ENCODE results near the gene ADH7.
A peak's percentile ranks its signal among the peaks of the same experiment; 100 is the strongest.

ADH7 gene

GRCh38 chr4:99457676-99458075, 22.5 kb upstream of the ADH7 start:
- H2BK120ac ChIP-seq (ENCODE audit: low read depth, low read length) = no peak overlapping the region
- H3K23ac ChIP-seq (ENCODE audit: low read length in 2 of 2) = no peak overlapping the region
- H3K18ac ChIP-seq (ENCODE audit: low read depth in 1 of 2, low read length in 2 of 2) = no peak overlapping the region
- no peak overlapping the region for H4K91ac ChIP-seq (ENCODE audit: low read length)
- H3K4ac ChIP-seq (ENCODE audit: low read depth in 1 of 2, low read length in 2 of 2) = no peak overlapping the region
- no peaks in the 10 kb centered on the region for H3K79me1 ChIP-seq (replicated peaks; ENCODE audit: low read length, poor library complexity, severe bottlenecking)
- no peak overlapping the region for H3K9ac ChIP-seq (ENCODE audit: low read length)
- H3K36me3 ChIP-seq (ENCODE audit: control insufficient read depth in 1 of 2, insufficient read depth in 2 of 2, low read depth in 1 of 2, low read length in 2 of 2) = no peaks in the 10 kb centered on the region
- H3K27ac ChIP-seq (ENCODE audit: low read length, poor library complexity, severe bottlenecking) = no peak overlapping the region
- no peak overlapping the region for H4K8ac ChIP-seq (ENCODE audit: low read length)
- H2BK5ac ChIP-seq (ENCODE audit: low read depth, low read length, poor library complexity, severe bottlenecking) = no peak overlapping the region
- H3K4me3 ChIP-seq (ENCODE audit: insufficient read depth in 1 of 2, low read depth in 1 of 2, low read length in 2 of 2) = no peak overlapping the region
- no peak for DNase-seq
- H2AK5ac ChIP-seq (ENCODE audit: low read length, severe bottlenecking) = no peak overlapping the region
- no peak overlapping the region for H3K14ac ChIP-seq (ENCODE audit: low read length in 2 of 2)
- H3K27me3 ChIP-seq (ENCODE audit: control insufficient read depth in 1 of 2, insufficient read depth in 1 of 2, low read length in 2 of 2) = no peaks in the 10 kb centered on the region
- H3K4me1 ChIP-seq (ENCODE audit: control insufficient read depth, insufficient read depth, low read depth, low read length) = peaks cover 4% of the 10 kb centered on the region
- no peak overlapping the region for H2AFZ ChIP-seq (ENCODE audit: low read depth, low read length)
- H3K9me3 ChIP-seq (ENCODE audit: control insufficient read depth, low read length) = peaks cover 6% of the 10 kb centered on the region
- no peak overlapping the region for H2BK12ac ChIP-seq (ENCODE audit: low read length in 2 of 2)
- no peak overlapping the region for H3K4me2 ChIP-seq (ENCODE audit: low read length, poor library complexity, severe bottlenecking)
- no peak overlapping the region for H2BK15ac ChIP-seq (ENCODE audit: low read depth, poor library complexity, severe bottlenecking)

GRCh38 chr4:99457270-99457669, 22.1 kb upstream of the ADH7 start:
- Histone ChIP-seq H3K18ac (ENCODE audit: low read depth in 1 of 2, low read length in 2 of 2) (no peak overlapping the region), H2BK120ac (ENCODE audit: low read depth, low read length) (no peak overlapping the region), H3K4me1 (ENCODE audit: control insufficient read depth, insufficient read depth, low read depth, low read length) (peaks cover 4% of the 10 kb centered on the region), H3K27me3 (ENCODE audit: control insufficient read depth in 1 of 2, insufficient read depth in 1 of 2, low read length in 2 of 2) (no peaks in the 10 kb centered on the region), H3K14ac (ENCODE audit: low read length in 2 of 2) (no peak overlapping the region), H3K23ac (ENCODE audit: low read length in 2 of 2) (no peak overlapping the region), H3K36me3 (ENCODE audit: control insufficient read depth in 1 of 2, insufficient read depth in 2 of 2, low read depth in 1 of 2, low read length in 2 of 2) (no peaks in the 10 kb centered on the region), H3K27ac (ENCODE audit: low read length, poor library complexity, severe bottlenecking) (no peak overlapping the region), H4K91ac (ENCODE audit: low read length) (no peak overlapping the region), H3K4me3 (ENCODE audit: insufficient read depth in 1 of 2, low read depth in 1 of 2, low read length in 2 of 2) (no peak overlapping the region), H3K79me1 (replicated peaks; ENCODE audit: low read length, poor library complexity, severe bottlenecking) (no peaks in the 10 kb centered on the region), H3K4ac (ENCODE audit: low read depth in 1 of 2, low read length in 2 of 2) (no peak overlapping the region), H2AFZ (ENCODE audit: low read depth, low read length) (no peak overlapping the region), H2BK15ac (ENCODE audit: low read depth, poor library complexity, severe bottlenecking) (no peak overlapping the region), H3K9me3 (ENCODE audit: control insufficient read depth, low read length) (peaks cover 10% of the 10 kb centered on the region), H2AK5ac (ENCODE audit: low read length, severe bottlenecking) (peak overlapping the region; percentile 33), H3K9ac (ENCODE audit: low read length) (no peak overlapping the region), H2BK5ac (ENCODE audit: low read depth, low read length, poor library complexity, severe bottlenecking) (peak overlapping the region; percentile 84), H3K4me2 (ENCODE audit: low read length, poor library complexity, severe bottlenecking) (no peak overlapping the region), H4K8ac (ENCODE audit: low read length) (no peak overlapping the region), H2BK12ac (ENCODE audit: low read length in 2 of 2) (no peak overlapping the region)
- no peak for DNase-seq
- WGBS = 88% methylated on average over 4 of the region's 4 CpGs

- Histone ChIP-seq H3K4me2 (ENCODE audit: low read length, poor library complexity, severe bottlenecking) (no peak overlapping the region), H3K18ac (ENCODE audit: low read depth in 1 of 2, low read length in 2 of 2) (no peak overlapping the region), H3K4me1 (ENCODE audit: control insufficient read depth, insufficient read depth, low read depth, low read length) (no peaks in the 10 kb centered on the region), H2AK5ac (ENCODE audit: low read length, severe bottlenecking) (peak overlapping the region; percentile 68), H3K23ac (ENCODE audit: low read length in 2 of 2) (no peak overlapping the region), H4K91ac (ENCODE audit: low read length) (no peak overlapping the region), H3K9ac (ENCODE audit: low read length) (no peak overlapping the region), H3K36me3 (ENCODE audit: control insufficient read depth in 1 of 2, insufficient read depth in 2 of 2, low read depth in 1 of 2, low read length in 2 of 2) (no peaks in the 10 kb centered on the region), H3K27ac (ENCODE audit: low read length, poor library complexity, severe bottlenecking) (peak overlapping the region; percentile 30), H4K8ac (ENCODE audit: low read length) (no peak overlapping the region), H2BK12ac (ENCODE audit: low read length in 2 of 2) (no peak overlapping the region), H3K4me3 (ENCODE audit: insufficient read depth in 1 of 2, low read depth in 1 of 2, low read length in 2 of 2) (no peak overlapping the region), H2AFZ (ENCODE audit: low read depth, low read length) (no peak overlapping the region), H2BK120ac (ENCODE audit: low read depth, low read length) (no peak overlapping the region), H2BK15ac (ENCODE audit: low read depth, poor library complexity, severe bottlenecking) (no peak overlapping the region), H3K9me3 (ENCODE audit: control insufficient read depth, low read length) (peaks cover 14% of the 10 kb centered on the region), H3K27me3 (ENCODE audit: control insufficient read depth in 1 of 2, insufficient read depth in 1 of 2, low read length in 2 of 2) (no peaks in the 10 kb centered on the region), H3K79me1 (replicated peaks; ENCODE audit: low read length, poor library complexity, severe bottlenecking) (no peaks in the 10 kb centered on the region), H3K4ac (ENCODE audit: low read depth in 1 of 2, low read length in 2 of 2) (no peak overlapping the region), H3K14ac (ENCODE audit: low read length in 2 of 2) (no peak overlapping the region), H2BK5ac (ENCODE audit: low read depth, low read length, poor library complexity, severe bottlenecking) (no peak overlapping the region)
- no peak for DNase-seq
- whole genome bisulfite sequencing = no CpG with 5 or more reads among the region's 3 CpGs
These were observed 12.4 kb upstream of the ADH7 start for GRCh38 chr4:99447513-99447912.

GRCh38 chr4:99447079-99447478, 11.9 kb upstream of the ADH7 start:
- H2AFZ ChIP-seq (ENCODE audit: low read depth, low read length) = no peak overlapping the region
- H3K9me3 ChIP-seq (ENCODE audit: control insufficient read depth, low read length) = peaks cover 9% of the 10 kb centered on the region
- H3K27me3 ChIP-seq (ENCODE audit: control insufficient read depth in 1 of 2, insufficient read depth in 1 of 2, low read length in 2 of 2) = no peaks in the 10 kb centered on the region
- no peak overlapping the region for H2BK120ac ChIP-seq (ENCODE audit: low read depth, low read length)
- no peak overlapping the region for H3K4ac ChIP-seq (ENCODE audit: low read depth in 1 of 2, low read length in 2 of 2)
- no peak overlapping the region for H3K14ac ChIP-seq (ENCODE audit: low read length in 2 of 2)
- no peak overlapping the region for H2AK5ac ChIP-seq (ENCODE audit: low read length, severe bottlenecking)
- no peak overlapping the region for H4K91ac ChIP-seq (ENCODE audit: low read length)
- H3K4me2 ChIP-seq (ENCODE audit: low read length, poor library complexity, severe bottlenecking) = no peak overlapping the region
- no peak overlapping the region for H2BK15ac ChIP-seq (ENCODE audit: low read depth, poor library complexity, severe bottlenecking)
- 26% methylated on average over 3 of the region's 3 CpGs for WGBS
- no peaks in the 10 kb centered on the region for H3K79me1 ChIP-seq (replicated peaks; ENCODE audit: low read length, poor library complexity, severe bottlenecking)
- no peak overlapping the region for H3K23ac ChIP-seq (ENCODE audit: low read length in 2 of 2)
- peak overlapping the region; percentile 17 for H3K9ac ChIP-seq (ENCODE audit: low read length)
- H2BK5ac ChIP-seq (ENCODE audit: low read depth, low read length, poor library complexity, severe bottlenecking) = no peak overlapping the region
- no peak overlapping the region for H4K8ac ChIP-seq (ENCODE audit: low read length)
- no peaks in the 10 kb centered on the region for H3K4me1 ChIP-seq (ENCODE audit: control insufficient read depth, insufficient read depth, low read depth, low read length)
- no peak overlapping the region for H3K4me3 ChIP-seq (ENCODE audit: insufficient read depth in 1 of 2, low read depth in 1 of 2, low read length in 2 of 2)
- peak; percentile 58 for DNase-seq
- no peaks in the 10 kb centered on the region for H3K36me3 ChIP-seq (ENCODE audit: control insufficient read depth in 1 of 2, insufficient read depth in 2 of 2, low read depth in 1 of 2, low read length in 2 of 2)
- no peak overlapping the region for H3K18ac ChIP-seq (ENCODE audit: low read depth in 1 of 2, low read length in 2 of 2)
- H3K27ac ChIP-seq (ENCODE audit: low read length, poor library complexity, severe bottlenecking) = peak overlapping the region; percentile 30
- no peak overlapping the region for H2BK12ac ChIP-seq (ENCODE audit: low read length in 2 of 2)
